HG03196 (cell line): ENCODE data around the gene EFCAB6.

Experiments
- ATAC-seq: cut with Tn5 transposase; IDR thresholded peaks from one replicate; pipeline ENCODE4 v1.9.1; 2021; ENCODE audit not compliant: unreplicated experiment

Gene EFCAB6

DNA sequence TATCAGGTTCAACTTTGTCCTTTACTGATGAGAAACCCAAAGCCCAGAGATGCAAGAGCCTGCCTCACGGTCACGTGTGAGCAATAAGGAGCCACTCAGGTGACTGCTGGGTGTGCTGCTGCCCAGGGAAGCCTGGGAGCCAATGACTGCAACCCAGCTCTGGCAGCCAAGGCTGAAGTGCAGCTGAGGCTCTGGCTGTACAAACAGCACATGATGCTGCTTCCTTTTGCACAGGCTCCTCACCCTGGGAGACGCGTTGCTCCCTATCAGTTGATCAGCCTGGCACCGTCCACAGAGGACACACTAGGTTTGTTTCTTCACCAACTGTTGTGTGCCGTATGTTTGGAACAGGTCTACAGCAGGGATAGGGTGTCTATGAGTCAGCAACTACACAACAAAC, 168.7 kb downstream of the EFCAB6 start:
- no peak for ATAC-seq

DNA sequence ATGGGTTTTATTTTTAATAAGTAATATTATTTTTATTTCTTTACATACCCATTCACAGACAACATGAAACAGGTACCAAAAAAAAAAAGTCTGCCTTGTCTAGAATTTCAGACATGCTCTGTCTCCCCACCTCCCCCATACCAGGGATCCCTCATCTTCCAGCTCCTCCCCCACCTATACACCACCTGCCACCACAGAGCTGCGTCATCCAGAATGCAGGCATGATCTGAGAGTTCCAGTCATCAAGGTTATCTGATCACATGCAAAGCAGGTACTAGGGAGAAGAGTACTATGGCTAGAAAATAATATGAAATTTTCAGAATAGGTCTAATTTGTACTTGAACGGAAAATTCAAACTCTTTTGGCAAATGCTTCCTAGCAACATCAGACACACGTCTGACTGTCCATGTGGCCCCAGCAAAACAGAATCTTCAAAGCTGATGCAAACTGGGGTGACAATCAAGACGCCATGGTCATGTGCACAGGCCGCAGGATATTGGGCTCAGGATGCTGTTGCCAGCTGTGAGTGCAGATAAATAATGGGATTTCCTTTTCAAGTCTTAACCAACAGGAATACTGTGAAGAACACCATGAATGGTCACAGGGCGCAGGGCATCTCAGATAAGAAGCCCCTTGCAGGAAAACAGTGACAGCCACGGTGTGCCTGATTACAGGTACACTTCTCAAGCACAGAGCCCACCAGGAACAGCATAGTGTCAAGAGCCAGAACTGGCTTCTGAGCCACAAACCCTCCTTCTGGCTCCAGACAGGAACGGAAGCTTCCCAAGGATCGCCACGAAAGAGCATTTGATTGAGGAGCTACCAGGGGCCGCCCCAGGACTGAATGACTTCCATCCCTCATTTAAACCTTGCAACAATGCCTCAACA, 169.5 kb downstream of the EFCAB6 start:
- no peak for ATAC-seq

DNA sequence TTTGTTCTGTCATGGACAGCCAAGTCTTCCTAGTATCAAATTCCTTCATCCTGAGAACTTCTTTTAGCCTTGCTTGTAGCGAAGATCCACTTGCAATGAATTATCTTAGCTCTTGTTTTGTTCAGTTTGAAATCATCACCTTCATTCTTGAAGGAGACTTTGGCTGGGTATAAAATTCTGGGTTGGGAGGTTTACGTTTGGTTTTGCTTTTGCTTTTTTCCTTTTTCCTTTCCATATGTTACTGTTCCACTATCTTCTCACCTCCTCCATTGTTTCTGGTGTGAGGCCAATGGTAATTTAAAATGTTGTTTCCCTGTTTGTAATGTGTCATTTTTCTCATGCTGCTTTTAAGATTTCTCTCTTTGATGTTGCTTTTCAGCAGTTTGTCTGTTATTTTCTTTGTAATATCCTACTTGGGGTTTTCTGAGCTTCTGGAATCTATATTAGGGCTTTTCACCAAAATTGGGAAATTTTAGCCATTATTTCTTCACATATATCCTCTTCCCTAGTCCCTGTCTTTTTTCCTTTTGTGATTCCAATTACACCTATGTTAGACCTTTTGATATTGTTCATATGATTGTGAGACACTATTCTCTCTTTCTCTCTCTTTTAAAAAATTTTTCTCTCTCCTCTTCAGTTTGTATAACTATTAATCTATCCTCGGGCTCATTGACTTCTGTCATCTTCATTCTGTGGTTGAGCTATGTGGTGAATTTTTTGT, 172.7 kb downstream of the EFCAB6 start:
- no peak for ATAC-seq

DNA sequence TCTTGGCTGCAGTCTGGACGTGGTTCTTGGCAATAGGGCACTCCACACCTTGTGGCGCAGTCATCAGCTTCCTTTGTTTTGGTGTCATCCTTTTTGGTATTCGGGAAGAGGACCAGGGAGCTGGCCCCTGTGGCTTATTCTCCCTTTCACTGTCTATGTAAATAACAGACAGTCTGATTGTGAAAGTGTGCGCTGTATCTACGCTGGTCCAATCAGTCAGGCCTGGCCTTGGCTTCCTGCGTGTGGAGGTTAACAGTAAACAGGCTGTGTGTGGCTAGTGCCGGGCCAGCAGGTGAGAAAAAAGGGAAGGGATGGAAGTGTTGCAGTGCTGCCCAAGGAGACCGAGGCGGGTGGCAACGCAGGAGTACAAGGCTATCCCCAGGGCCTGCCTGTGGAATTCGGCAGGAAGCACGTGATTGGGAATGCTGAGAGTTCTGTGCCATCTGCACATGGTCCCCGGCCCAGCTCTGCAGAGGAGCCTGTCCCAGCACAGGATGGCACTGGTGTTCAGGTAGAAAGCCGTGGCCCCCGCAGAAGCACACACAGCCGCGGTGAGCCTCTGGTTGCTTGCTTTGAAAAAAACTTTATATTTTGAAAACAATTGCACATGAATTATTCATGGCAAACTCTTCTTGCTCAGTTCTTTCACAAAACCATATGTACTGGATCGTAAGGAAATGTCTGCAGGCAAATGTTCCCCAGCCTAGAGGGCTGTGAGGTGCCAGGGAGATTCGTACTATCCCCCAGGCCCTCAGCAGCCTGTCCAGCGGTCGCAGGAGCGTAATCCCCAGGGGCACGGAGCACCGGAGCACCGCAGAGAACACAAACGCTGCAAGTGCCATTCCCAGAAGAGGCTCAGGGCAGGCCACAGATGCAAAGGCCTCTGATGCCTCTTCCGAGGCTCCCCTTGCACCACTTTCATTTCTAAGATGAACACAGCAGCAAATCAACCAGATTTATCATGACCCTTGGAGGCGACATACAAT, 174.5 kb downstream of the EFCAB6 start:
- no peak for ATAC-seq

DNA sequence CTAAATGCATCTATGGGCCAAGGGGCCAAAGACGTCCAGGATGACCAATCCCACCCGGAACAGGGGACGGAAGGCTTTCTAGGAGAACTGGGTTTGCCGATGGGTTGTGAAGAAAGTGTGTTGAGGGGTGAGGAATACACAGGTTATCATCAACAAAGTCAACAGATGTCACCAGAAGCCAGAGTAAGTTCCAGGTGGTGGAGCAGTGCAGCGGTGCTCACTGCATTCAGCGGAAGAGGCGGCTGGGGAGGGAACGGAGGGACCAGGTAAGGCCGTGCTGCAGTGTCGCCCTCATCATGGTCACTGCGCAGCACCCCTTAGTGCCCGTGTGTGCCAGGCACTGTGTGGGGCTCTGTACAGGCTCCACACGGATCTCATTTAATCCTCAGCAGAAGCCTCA, 176.0 kb downstream of the EFCAB6 start:
- no peak for ATAC-seq

DNA sequence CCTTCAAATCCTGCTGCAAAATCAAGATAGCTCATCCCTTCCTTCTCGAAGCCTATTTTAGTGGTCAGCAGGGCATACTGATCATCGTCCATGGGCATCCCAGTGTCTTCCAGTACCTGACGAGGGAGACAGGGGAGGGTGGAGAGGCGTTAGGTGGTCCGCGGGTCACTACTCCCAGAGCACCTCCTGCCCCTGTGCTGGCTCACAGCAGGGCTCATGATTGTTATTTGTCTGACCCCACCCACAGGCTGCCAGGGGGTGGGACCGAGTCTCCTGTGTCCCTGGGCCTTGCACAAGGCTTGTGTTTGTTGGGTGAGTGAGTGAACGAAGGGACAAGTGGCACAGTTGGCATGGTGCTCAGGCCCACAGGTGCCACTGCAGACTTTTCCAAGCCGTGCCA, 177.0 kb downstream of the EFCAB6 start:
- no peak for ATAC-seq

DNA sequence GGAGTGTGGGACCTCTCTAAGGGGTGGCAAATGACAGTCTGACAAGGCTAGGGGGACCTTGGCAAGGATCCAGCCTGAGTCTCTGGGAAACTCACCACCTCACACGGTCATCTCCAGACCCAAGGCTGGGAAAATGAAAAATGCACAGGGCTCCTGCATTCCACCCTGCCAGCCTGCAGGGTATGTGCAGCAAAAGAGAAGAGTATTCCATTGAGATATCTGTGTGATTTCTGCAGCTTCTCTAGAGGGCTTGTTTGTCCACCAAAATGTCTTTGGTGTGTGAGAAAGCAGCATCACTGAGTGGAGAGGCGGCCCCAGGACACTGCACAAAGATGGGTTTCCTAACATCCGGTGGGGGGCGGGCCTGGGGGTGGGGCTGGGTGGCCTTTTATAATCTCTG, 177.8 kb downstream of the EFCAB6 start:
- no peak for ATAC-seq

DNA sequence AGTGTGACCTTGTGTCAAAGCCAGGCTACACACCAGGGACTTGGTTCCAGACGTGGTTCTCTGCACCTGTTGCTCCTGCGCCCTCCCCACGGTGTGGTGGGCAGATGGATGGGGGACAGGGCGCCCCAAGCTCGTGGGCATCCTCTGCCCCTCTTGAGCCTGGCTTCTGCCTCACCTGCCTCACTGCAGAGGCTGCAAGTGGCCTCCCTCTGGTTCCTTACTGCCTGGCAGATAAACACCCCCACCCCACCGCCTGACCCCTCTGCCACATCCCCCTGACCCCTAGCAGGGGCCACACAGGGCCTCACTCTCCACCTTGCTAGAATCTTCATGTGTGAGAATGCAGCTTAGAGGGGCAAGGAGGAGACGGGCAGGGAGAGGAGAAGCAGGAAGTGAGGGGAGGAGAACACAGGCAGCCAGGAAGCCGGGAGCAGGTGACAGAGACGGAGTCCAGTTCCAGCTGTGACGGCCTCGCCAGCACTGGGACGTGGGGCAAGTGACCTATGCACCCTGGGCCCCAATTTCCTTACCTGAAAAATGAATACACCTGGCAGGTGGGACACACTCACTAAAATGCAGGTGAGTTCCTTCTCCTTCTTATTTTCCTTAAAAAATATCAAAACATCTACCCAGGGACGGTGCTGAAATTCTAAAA, 178.3 kb downstream of the EFCAB6 start:
- ATAC-seq = no peak

DNA sequence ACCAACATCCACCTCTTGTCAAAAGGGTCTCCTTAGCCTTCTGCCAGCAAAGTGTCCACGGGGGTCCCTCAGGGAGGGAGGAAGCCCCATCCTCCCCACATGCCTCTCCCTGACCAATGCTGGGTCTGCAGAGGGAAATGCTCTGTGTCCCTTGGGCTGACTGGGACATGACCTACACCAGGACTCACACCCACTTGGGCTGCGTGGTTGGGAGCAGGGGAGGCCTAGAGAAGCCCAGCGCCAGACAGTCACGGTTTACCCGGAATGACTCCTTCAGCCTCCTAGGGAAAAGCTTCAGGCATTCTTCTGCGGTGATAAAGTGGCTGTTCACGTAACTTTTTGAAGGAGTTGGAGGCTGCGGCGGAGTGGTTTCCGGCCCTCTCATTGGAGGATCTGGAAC, 180.3 kb downstream of the EFCAB6 start:
- ATAC-seq = no peak

DNA sequence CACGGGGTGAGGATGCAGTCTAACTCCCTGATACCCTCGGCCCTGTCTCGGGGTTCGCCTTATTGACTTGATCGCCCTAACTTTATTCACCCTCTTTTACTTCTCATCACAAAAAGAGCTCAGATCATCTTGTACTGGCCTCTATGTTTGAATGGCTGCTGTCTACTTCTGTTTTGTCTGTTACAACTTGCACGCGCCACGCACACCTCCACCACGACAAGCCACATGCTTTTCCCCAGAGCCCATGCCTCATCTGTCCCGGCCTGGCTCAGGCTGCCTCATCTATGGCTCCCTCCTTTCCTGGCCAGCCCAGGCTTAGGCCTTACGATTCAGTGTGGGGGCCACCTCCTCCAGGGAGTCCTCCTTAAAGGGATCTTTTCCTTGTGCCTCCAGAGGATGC, 180.9 kb downstream of the EFCAB6 start:
- ATAC-seq = no peak

DNA sequence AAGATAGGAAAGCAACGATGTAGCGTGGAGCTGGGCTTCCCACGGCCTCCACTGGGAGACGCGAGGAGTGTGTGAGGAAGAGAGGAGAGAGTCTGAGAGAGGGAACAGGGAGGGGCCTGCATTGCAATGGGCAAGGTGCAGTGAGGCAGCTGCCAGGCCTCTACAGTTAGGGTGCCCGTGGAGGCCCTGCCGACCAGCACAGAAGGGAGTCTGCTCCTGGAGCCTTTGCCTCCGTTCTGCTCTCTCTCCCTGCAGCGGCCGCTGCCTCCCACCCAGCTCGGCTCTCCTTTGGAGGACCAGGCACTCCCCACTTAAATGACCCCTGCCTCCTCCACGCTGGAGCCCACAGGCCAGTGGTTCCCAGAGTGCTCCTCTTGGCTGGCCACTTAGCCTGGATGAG, 181.7 kb downstream of the EFCAB6 start:
- ATAC-seq = no peak

DNA sequence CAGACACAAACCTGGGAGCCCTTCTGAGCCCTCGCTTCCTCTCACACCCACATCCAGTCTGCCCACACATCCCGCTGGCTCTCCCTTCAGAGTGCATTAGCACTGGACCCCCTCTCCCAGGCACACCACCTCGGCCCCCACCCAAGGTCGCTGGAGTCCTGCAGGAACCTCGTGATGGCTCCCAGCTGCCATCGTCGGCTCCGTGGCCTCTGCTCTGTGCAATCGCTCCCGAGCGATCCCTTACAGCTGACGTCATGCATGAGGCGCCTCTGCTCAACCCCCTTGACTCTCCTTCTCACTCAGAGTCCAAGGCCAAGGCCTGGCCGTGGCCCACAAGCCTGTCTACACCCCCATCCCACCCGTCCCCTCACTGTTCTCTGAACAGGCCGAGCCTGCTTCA, 183.9 kb downstream of the EFCAB6 start:
- no peak for ATAC-seq

DNA sequence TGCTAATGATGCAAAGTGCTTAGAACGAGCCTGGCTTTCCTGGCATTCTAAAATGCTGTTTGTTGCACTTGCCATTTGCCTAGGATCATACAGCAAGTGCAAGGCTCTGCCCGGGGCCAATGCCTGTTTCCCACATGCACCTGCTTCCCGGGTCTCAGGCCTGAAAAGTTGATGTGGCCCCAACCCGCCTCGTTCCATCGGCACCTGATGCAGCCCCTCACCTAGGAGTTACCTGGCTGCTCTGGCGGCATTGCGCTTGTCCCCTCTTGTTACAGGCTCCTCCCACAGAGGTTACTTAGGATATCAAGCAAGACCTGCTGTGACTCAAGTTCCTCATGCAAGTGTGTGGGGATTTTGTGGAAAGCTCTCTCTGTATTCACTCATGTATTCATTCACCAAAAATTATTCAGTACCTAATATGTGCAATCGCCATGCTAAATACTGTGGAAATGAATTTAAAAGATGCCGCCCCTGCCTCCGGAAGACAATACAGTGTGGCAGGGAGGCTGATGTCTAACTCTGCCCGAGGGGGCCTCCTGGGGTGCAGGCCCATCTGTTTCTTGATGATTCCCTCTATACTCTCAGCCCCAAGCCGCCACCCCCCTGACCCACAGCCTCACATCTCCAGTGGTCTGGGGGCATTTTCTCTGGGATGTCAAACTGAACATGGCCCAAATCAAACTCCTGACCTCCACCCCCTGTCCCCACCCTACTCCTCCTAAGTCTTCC, 184.5 kb downstream of the EFCAB6 start:
- no peak for ATAC-seq

DNA sequence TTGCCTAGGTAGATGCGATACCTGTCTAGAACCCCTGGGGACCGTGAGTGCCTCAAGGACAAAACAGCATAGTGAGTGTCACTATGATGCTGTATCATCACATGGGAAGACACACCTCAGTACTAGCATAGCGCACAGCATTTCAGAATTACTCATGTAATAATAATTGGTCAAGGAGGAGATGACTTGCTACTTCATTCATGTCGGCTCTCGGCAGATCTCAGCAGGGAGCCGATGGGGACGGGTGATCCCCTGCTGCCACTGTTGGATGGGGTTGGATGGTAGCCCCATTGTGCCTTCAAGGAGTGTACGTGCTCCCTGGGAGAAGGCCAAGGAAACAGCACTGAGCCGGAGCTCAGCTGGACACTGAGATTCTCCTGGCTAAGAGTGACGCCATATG, 186.9 kb downstream of the EFCAB6 start:
- ATAC-seq = no peak

DNA sequence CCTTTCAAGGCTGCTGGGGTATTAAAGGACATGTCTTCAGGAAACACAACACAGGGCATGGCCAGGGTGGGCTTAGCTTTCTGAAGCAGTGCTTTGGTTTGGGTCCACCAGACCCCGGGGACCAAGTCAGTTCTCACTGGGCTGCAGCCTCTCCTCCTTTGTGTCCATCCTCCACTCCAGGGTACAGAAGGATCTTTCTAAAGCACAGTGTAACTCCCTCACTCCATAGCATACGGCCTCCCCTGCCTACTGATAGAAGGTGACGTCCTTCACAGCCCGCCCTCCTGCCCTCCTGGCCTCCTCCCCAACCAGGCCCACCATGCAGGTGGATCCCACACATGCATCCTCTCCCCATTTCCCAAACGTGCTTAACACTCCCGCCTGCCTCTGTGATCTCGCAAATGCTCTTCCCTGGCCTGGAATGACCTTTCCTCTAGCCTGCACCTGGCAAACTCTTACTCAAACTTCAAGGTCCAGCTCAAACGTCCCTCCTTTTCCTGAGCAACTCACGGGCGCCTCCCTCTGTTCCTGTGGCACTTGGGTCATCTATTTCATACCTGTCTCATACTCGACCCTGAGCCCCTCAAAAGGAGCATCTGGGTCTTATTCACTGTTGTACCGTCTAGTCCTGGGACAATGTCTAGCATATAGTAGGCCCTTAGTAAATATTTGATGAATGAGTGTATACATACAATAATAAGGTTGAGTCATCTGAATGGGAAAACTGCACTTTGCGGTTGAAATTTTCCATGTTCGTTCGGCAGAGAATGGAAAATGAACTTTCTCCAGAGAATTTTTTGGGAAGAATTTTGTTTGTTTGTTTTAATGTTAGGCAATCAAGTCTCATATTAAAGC, 187.7 kb downstream of the EFCAB6 start:
- no peak for ATAC-seq

DNA sequence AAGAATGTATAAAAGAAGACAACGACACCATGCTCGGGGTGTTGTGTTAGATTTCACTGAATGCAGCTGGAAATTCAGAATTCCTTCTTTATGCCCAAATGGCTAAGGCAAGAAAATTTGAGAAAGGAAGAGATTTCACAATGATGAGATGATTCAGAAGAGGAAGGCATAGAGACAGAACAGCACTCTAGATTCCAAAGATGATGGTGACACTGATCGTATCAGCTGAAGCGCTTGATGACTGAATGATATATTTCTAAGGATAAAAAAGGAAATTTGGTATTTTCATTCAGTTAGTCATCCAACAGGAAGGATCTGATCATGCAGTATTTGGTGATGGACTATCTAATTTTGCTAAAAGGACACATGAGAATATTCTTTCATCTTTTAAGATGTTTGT, 189.2 kb downstream of the EFCAB6 start:
- no peak for ATAC-seq

DNA sequence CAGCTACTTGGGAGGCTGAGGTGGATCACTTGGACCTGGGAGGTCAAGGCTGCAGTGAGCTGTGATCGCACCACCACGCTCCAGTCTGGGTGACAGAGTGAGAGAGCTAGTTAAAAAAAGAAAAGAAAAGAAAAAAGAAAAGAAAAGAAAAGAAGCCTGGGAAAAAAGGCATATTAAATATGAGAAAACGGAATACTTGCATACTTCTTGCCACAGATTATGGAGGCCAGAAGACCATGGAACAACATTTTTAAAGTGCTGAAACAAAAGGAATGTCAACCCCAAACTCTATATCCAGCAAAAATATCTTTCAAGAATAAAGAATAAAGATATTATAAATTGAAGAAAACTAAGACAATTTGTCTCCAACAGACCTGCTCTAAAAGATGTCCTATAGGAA, 191.9 kb downstream of the EFCAB6 start:
- no peak for ATAC-seq

DNA sequence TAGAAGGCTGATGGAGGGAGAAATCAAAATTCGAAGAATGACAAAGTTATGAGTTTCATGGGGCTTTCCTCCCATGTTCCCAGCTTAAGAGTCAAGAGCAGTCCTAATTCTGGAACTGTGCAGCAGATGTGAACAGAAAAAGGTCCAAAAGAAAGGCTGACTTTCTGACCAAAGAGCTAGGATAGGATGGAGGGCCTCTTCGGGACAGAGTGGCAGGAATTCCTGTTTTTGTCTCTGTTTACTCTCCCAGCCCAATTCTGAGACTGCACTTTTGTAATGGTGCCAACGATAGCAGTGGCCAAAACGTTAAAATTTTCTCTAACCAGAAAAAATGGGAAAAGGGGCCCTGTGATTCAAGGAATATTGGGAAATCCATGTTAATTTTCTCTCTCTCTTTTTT, 193.6 kb downstream of the EFCAB6 start:
- no peak for ATAC-seq

DNA sequence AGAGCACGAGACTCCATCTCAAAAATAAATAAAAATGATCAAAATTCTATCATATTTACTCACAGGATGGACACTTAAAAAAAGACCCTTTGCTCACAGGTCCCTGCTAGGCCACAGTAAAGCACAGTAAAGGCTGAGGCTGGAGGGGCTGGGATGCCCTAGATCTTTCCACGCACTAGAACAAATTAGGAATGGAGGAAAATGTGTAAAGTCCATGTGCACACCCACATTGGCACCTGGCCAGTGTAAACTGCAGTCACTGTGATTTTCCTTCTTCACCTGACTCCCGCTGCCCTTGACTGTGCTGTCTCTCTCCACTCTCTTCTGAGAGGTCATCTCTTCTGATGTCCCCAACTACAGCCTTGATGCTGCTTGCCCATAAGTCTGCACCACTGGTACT, 195.5 kb downstream of the EFCAB6 start:
- ATAC-seq = no peak
